CD1c-positive myeloid dendritic cell (primary cell): ENCODE data around the gene RMRP.
"Not testable (repeated sequence)": the region's sequence is repeated elsewhere in the genome, so short reads cannot be mapped to it uniquely, and the experiment has no call there.

Experiments
- DNase-seq: peaks from one replicate; pipeline ENCODE4 v3.0.0-alpha.2; 2016; ENCODE audit errors: extremely low spot score

RMRP gene

DNA sequence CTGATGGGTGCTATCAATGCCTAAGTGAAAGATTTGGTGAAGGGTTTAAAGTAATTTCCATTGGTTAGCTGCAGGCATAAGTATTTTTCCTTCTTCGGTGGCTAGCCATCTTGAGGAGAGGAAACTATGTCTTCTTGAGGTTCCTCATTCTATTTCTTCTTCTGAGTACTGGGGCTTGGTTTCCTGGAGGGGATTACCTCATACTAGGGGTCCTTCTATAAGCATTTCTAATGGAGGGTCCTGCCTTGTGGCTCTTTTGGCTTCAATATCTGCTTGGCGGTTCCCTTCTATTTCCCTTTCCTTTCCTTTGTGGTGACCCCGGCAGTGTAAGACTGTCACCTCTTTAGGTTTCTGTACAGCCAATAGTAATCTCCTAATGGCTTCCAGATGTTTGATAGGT lies 16.3 kb downstream of the RMRP start:
- not testable (repeated sequence) for DNase-seq

DNA sequence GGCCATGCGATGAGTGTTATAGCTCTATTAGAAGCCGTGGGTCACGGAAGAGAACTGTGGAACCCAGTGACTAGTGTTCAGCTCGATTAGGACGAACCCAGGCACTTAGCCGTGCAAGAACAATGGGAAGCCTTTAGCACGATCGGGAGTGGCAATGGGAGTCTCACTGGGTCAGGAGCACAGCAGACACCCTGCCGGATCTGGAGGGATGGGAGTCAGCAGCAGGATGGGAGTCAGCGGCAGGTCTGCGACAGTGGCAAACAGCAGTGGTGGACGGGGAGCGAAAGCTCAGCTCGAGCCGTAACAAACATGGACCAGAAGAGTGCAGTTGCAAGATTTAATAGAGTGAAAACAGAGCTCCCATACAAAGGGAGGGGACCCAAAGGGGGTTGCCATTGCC lies 17.4 kb downstream of the RMRP start:
- not testable (repeated sequence) for DNase-seq

DNA sequence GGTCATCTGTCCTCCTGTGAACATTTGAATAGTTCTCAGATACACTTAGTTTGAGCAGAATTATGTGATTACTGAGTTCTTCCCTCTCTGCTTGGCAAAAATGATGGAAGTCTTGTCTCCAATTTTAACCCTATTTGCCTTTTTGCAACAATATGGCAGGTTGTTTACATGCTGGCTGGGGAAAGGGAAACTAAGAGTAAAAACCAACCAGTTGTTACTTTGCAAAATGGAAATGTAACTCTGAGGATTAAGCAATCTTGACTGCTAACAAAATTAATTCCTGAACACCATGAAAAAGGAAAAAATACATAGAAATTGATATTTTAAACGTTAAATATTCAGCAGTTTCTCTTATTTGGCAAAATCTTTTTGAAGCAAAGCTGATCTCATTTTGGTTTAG lies 18.2 kb downstream of the RMRP start:
- DNase-seq: no peak

DNA sequence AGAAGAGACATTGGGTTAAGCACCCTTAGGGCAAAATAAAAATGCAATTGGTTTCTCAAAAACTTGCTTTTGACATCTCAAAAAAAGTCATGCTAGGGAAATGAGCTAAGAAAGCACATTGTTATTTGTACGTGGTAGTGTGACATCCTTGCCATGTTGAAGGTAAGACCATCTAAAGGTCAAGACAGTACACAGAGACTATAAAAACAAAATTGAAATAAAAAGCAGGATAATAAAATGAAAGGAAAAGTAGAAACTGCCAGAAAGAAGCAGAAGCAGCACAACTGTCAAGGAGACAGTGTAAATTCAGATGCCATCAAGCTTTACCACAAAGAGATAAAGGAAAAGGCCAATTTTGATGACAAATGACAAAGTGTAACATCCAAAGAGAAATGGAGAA lies 18.6 kb downstream of the RMRP start:
- DNase-seq: not testable (repeated sequence)

DNA sequence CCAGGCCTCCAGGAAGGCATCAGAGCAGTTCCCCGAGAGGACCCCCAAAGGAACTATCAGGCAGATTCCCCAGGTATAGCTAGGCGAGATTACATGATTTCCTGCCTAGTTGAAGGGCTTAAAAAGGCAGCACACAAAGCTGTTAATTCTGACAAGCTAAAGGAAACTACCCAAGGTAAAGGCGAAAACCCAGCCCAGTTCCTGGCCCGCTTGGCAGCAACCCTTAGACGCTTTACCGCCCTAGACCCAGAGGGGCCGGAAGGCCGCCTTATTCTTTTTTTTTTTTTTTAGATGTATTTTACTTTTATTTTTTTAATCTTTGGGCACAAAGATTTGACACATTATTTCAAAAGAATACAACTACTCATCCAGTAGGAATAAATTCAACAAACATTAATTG lies 19.1 kb downstream of the RMRP start:
- not testable (repeated sequence) for DNase-seq

DNA sequence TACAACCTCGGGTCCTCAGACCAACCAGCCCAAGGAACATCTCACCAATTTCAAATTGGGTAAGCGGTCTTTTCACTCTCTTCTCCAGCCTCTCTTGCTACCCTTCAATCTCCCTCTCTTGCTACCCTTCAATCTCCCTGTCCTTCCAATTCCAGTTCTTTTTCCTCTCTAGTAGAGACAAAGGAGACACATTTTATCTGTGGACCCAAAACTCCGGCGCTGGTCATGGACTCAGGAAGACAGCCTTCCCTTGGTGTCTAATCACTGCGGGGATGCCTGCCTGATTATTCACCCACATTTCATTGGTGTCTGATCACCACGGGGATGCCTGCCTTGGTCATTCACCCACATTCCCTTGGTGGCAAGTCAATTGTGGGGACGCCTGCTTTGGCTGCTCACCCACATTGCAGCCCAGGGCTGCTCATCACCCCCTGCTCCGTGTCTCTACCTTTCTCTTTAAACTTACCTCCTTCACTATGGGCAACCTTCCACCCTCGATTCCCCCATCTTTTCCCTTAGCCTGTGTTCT lies 20.3 kb downstream of the RMRP start:
- DNase-seq: not testable (repeated sequence)

DNA sequence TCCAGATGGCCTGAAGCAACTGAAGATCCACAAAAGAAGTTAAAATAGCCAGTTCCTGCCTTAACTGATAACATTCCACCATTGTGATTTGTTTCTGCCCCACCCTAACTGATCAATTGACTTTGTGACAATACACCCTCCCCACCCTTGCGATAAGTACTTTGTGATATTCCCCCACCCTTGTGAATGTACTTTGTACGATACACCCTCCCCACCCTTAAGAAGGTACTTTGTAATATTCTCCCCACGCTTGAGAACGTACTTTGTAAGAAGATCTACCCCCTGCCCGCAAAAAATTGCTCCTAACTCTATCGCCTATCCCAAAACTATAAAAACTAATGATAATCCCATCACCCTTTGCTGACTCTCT lies 21.0 kb downstream of the RMRP start:
- DNase-seq: not testable (repeated sequence)

DNA sequence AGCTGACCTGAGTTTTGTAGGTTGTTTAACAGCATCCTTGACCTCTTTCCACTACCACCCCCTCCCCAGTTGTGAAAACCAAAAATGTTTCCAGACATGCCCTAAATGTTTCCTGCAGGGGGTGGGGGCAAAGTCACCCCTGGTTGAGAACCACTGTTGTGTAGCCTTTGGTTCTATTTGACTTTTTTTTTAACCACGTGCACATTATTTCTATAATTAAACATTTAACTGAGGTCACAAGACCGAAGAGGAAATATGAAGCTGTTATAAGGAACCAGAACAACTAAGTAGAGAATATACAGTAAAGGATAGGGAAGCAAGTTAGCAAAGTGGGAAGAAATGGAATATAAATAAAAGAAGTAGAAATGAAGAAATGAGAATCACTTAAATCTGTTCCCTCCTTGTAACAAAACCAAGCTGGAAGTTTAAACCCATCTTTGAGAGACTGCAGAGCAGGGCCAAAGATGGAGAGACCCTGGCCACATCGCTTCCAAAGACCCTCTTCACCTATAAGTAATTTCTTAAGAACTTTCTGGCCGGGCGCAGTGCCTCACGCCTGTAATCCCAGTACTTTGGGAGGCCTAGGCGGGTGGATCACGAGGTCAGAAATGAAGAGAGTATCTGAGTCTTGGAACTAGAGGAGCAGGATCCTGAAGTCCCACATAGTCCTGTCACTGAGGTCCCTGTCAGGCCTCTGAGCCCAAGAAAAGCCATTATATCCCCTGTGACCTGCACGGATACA lies 21.5 kb downstream of the RMRP start:
- DNase-seq: peak; percentile 79

DNA sequence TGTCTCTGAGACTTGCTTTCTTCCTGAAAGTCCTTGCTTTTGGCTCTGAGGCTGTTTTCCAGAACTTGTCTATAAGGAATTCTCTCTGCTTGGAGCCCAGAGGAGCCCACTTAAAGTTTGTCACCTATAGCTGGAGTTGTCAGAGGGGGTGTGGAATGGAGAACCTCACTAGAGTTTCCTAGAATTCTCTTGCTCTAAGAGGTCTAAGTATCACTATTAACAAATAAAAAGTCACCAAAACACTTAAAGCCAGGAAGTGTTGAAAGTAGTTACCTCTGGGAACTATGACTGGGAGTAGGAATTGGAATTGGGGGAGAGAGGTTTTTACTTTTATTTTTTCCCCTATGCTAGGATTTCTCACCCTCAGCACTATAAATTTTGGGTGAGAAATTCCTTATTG lies 22.1 kb downstream of the RMRP start:
- peak; percentile 47 for DNase-seq

DNA sequence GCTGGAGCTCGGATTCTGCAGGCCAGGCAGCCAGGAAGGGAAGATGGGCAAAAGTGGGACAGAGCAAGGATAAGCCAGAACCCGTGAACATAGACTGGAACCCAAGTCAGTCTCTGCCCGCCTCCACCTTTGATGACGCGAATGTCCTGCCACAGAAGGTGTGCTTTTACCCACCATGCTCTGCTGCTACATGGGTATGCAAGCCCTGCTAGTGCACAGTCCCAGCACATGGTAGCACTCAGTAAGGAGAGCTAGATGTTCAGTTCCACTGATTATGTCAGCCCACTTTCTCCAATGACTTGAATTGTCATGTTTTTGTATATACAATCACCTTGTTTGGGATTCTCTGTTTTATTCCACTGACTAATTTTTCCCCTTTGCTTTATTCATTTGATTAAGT lies 28.2 kb downstream of the RMRP start:
- DNase-seq: no peak

DNA sequence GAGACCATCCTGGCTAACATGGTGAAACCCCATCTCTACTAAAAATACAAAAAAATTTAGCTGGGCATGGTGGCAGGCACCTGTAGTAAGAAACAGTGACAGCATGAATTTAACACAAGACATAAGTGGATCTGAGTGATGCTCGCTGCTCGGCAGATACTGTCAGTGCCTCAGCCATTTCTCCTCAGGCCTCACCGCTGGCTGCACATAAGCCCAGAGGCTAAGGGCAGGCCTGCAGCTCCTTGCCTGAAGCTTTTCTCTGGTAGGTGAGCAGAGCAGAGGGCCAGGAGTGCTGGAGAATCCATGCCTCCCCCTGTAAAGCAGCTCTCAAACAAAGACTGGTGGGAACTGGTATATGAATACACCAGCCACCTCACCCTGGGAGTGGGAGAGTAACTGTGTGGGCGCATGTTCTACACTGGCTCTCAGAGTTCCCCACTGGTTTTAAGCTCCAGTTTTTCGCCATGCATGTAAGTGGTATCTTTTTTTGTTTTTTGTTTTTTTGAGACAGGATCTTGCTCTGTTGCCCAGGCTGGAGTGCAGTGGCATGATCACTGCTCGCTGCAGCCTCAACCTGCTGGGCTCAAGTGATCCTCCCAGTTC lies 29.3 kb downstream of the RMRP start:
- no peak for DNase-seq

DNA sequence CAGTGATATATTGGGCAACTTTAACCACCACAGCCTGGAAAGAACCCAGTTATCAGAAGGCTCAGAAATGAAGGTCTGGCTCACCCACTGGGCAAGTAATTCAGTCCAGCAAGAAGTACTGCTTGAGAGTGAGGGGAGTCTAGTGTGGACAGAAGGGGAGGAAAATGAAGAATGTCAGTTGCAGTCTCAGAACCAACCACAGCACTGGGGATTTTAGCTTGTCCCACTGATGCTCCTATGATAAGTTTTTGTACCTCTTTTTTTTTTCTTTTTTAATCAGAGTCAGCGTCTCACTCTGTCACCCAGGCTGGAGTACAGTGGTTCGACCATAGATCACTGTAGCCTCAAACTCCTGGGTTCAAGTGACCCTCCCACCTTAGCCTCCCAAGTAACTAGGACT lies 30.2 kb downstream of the RMRP start:
- no peak for DNase-seq

DNA sequence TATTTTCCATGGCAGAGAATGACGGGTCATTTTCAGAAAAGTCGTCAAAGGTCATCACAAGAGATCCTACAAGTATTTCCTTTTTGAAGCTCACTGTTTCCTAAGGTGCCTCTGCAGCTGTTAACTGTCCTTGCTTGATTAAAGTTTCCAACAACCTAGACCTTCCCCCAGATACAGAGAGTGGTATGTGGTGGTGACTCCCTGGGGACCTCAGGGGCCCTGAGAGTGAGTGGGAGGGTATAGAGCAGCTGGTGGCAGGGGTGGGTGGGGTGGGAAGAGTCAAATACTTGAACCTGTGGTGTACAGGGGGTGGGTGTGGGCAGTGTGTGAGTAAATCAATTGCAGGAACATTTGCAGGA lies 38.0 kb downstream of the RMRP start:
- DNase-seq: no peak

DNA sequence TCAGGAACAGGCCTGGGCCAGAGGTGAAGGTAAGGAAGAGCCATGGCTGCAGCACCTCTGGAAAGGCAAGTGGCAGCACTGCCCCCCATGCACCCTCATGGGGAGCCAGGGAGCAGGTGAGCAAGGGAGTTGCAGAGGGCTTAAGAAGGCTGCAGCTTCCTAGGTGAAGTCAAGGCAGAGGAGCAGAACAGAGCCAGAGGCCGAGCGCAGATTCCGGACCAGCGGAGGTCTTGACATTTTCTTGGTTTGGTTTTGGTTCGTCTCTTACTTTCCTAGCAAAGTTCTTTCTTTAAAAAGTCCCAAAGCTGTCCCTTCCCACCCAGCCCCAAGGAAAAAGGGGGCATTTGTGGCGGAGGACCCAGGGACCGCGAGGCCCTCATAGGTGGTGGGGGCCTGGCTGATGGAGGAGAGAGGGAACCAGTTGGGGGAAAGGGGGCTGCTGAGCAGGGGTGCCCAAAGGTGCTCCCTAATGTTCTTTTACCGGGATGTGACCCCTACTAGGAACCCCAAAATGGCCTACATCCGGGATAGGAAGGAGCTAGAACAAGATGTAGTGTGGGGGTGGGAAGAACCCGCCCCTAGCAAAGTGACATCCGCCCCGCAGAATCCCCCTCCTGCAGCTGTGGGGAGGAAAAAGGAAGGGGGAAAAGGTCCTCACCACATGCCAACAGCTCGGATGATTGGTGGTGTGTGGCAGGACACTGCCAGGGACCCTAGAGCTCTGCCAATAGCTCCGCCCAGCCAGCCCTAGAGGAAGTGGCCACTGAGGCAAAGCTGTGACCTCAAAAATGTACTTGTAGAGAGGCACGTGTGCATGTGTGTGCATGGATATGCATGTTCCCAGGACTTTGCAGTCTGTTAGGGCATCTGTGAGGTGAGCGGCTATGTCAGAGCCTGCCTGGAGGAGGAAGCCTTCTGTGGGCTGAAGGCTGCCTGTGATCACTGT lies 38.7 kb downstream of the RMRP start:
- DNase-seq: peak; percentile 66

DNA sequence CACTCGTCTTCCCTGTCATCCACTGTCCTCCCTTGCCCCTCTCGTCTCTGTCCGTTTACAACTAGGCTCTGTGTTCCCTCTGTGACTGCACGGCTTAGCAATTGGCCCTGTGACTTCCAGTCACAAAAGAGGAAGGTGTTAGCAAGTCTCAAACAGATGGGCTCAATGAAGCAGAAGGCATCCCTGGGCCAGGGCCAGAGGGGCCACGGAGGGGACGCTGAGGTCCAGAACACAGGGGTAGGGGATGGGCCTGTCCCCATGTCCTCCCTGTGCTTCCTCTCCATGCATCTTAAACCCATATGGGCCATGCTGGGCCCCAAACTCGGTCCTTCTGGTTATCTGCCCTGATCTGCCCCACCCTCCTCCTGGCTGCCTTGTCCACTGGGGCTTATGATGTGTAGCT lies 39.5 kb downstream of the RMRP start, which contains the start of gene CD72:
Gene CD72, minus strand, starts transcription at position 89 of the 403 bp plus-strand sequence. CDS start 110 bp downstream, outside the sequence.
- DNase-seq: peak; percentile 60

DNA sequence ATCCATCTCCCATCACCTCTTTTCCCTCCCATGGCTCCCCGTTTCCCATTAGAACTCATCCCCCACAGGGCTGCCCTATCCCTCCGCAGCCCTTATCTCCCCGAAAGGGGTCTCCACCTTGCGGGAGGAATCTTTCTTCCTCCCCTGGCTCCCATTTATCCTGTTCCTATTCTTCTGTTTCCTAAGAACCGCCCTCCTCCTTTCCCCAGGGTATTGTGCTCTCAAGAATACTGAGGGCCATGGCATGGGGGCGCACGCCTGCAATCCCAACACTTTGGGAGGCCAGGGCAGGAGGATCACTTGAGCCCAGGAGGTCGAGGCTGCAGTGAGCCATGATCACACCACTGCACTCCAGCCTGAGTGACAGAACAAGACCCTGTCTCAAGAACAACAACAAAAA lies 40.3 kb downstream of the RMRP start:
- no peak for DNase-seq

DNA sequence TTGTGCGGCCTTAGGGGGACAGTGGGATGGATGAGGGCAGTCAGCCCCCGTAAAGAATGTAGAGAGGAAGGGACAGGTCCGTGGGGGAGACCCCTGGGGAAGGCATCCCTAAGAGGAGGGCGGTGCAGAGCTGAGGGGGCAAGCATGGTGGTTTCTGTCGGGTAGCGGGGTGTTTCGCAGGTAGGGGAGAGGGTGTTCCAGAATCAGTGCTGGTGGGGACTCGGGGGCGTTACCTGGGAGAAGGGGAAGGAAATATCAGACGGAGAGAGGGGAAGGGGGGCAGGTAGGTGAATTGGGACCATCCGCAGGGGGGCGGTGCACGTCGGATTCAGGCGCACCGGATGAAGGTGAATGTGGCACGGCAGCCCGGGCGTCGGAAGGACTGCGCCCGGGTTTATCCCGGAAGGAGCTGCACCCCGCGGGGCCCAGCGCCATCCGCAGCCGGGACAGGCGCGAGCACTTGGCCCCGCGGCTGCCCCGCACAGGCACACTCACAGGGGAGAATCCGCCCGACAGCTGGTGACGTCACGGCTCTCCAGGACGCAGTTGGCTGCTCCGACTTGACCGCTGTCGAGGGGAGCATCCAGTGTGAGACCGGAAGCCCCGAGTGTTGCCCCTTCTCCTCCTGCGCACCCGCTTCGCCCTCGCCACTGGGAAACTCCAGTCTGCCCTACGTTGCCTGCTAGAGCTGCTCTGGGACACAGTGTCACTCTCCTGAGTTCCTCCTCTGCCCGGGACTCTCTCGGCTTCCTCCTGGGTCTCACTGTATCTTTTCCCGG lies 40.9 kb downstream of the RMRP start:
- DNase-seq: peak; percentile 68

DNA sequence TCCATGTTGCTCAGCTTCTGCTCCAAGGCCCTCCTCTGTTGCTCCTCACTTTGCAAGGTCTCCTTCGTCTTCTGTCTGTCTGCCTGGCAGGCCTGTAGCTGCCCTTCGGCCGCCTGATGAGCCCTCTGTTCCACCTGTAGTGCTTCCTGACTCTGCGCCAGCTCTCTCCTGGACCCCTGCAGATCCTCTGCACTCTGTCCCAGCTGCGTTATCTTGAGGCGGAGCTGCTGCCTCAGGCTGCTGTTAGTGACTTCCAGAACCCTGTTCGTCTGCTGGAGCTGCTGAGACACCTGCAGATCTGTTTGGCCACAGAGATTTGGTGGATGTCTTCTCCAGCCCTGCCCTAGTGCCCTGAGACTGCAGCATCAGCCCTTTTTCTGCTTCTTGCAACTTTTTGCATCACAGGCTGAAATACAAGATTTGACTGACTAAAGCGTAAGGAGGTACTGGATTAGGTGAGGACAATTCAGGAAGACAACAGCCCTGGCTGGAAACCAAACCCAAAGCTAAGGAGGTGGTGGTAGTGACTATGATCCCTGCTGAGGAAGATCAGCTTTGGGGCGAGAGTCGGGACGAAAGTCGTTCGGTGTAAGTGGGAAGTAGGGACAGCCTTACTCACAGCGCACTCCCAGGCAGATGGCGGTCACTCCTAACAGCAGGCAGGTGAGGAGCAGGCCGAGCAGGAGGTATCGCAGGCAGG lies 41.7 kb downstream of the RMRP start:
- no peak for DNase-seq

DNA sequence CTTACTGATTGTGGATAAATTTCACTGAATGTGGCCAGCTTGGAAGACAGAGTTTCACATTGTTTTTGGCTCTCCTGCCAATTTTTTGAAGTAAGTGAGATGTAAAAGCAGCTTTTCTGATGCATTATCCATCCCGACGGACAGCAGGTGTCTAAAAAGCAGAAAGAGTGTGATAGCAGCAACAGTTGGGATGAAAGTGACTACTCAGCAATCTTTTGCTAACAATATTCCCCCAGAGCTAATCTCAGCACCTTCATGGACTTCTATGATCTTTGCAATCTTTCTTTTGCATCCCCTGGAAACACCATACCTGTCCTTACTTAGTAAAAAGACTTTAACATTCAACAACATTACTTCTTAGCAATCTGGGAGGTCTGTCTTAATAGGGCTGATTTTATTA lies 45.0 kb downstream of the RMRP start:
- no peak for DNase-seq

DNA sequence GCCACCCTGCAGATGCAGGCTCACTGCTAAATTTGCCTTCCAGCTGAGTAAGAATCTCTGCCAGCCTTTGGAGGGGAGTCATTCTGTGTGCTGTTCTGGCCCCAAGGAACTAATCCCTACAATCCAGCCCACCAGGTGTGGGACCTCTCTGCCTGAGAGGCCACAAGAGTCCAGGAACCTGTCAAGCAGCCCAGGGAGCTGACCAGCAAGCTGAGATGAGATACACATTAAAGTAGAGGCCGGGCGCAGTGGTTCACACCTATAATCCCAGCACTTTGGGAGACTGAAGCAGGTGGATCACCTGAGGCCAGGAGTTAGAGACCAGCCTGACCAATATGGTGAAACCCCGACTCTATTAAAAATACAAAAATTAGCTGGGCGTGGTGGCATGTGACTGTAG lies 45.8 kb downstream of the RMRP start:
- not testable (repeated sequence) for DNase-seq
